Activated CD4-positive, alpha-beta memory T cell treated with anti-CD3 and anti-CD28 coated beads for 36 hours (primary cell): ENCODE measurements around the gene SMAP2. TPM values are rescaled to one million over a fixed set of nuclear protein-coding genes. Genes with fewer than 3 reads are reported as not detected.

ENCODE experiments used
- CTCF ChIA-PET: fragments of 350-600 bp; sonication (Branson Sonifier 250); formaldehyde crosslinking; loops from one replicate; lab custom pipeline; 2021; ENCODE audit warnings: antibody characterized with exemption, inconsistent platforms; lab: Charles Lee
- POLR2A ChIA-PET: fragments of 350-600 bp; sonication (Branson Sonifier 250); formaldehyde crosslinking; loops from one replicate; lab custom pipeline; 2021; ENCODE audit warnings: antibody characterized with exemption; lab: Charles Lee
- DNase-seq: peaks from one replicate; pipeline ENCODE4 v3.0.0-alpha.2; 2020
- H3K27ac Mint-ChIP-seq: one replicate; pipeline ENCODE4 v1.8.0; 2021; ENCODE audit warnings: mixed read lengths
- H3K27me3 Mint-ChIP-seq: one replicate; pipeline ENCODE4 v1.8.0; 2021; ENCODE audit warnings: mixed read lengths
- H3K36me3 Mint-ChIP-seq: one replicate; pipeline ENCODE4 v1.8.0; 2021; ENCODE audit warnings: mixed read lengths
- H3K4me1 Mint-ChIP-seq: one replicate; pipeline ENCODE4 v1.8.0; 2021; ENCODE audit warnings: low read depth, mixed read lengths
- H3K4me3 Mint-ChIP-seq: one replicate; pipeline ENCODE4 v1.8.0; 2021; ENCODE audit warnings: mild to moderate bottlenecking, mixed read lengths
- H3K9me3 Mint-ChIP-seq: one replicate; pipeline ENCODE4 v1.8.0; 2021; ENCODE audit warnings: mixed read lengths
- intact Hi-C: fragments of 100-400 bp; cut with micrococcal nuclease; formaldehyde crosslinking; loops from one replicate; pipeline ENCODE4 v1.15.1; 2023
- total RNA-seq, 2 experiments: library from RNA; stranded (reverse); gene quantifications; one replicate each; pipeline ENCODE4 v1.2.3, GENCODE V29; 2021

Gene SMAP2
- total RNA-seq, 2 experiments from 2014 or later = 250 to 254 TPM

DNA sequence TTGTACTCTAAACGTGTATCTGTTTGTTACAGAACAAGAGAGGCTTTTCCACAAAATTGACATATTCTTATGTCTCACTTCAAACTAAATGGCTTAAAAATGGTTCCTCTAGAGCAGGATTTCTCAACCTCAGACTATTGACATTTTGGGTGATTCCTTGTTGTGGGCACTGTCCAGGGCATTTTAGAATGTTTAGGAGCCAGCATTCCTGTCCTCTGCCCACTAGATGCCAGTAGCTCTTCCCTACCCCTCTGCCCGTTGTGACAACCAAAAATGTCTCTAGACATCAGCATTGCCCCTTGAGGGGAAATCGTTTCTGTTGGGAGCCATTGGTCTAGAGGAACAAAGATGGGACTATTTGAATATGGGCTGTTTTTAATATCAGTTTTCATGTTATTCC lies 17.3 kb downstream of the SMAP2 start:
- ChIA-PET CTCF (interaction anchor here (1.1 to 5.9 kb wide), 3 partner anchors 9 to 27 kb away, joined by 3 to 32 read pairs (median 3); no protein-coding TSS in a partner anchor), POLR2A (interaction anchor here (0.9 to 12.1 kb wide), 4 partner anchors 8 to 17 kb away, joined by 3 to 160 read pairs (median 70); partner anchors contain the start of gene SMAP2)
- H3K36me3 Mint-ChIP-seq = peaks cover 59% of the 10 kb centered on the region
- H3K27me3 Mint-ChIP-seq = no peaks in the 10 kb centered on the region
- peak overlapping the region; percentile 85 for H3K4me3 Mint-ChIP-seq
- H3K27ac Mint-ChIP-seq = peak overlapping the region; percentile 85
- H3K9me3 Mint-ChIP-seq = no peaks in the 10 kb centered on the region
- intact Hi-C loops = no loop called here
- no peak for DNase-seq
- peaks cover 87% of the 10 kb centered on the region for H3K4me1 Mint-ChIP-seq

DNA sequence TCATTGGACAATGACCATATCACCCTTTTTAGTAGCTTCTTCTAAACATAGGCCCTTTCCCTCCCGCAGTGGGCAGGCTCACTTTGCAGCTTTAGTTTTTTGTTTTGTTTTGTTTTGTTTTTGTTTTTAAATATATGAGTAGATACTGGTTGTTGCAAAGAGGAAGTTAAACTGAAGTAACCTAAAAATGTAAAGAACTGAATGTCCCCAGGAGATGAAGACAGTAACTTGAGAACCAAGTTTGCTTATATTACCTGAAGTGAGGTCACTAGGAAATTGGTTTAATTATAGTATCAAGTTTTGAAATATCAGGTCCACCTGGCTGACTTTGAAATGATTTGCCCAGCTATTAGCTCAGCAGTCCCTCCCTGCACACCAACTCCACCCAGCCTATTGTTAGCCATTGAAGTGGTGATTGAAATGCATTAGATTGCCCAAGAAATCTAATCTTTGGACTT lies 18.2 kb downstream of the SMAP2 start:
- no peak for DNase-seq
- intact Hi-C loops = no loop called here
- Mint-ChIP-seq H3K36me3 (peaks cover 55% of the 10 kb centered on the region), H3K4me3 (peak overlapping the region; percentile 1), H3K27me3 (no peaks in the 10 kb centered on the region), H3K4me1 (peaks cover 90% of the 10 kb centered on the region), H3K9me3 (no peaks in the 10 kb centered on the region), H3K27ac (peak overlapping the region; percentile 85)
- ChIA-PET POLR2A (interaction anchor here (4.0 to 7.6 kb wide), 2 partner anchors 9 to 18 kb away, joined by 36 to 97 read pairs (median 44); partner anchors contain the start of gene SMAP2), CTCF (interaction anchor here (1.1 to 5.9 kb wide), 2 partner anchors 12 to 28 kb away, joined by 3 to 32 read pairs; no protein-coding TSS in a partner anchor)

DNA sequence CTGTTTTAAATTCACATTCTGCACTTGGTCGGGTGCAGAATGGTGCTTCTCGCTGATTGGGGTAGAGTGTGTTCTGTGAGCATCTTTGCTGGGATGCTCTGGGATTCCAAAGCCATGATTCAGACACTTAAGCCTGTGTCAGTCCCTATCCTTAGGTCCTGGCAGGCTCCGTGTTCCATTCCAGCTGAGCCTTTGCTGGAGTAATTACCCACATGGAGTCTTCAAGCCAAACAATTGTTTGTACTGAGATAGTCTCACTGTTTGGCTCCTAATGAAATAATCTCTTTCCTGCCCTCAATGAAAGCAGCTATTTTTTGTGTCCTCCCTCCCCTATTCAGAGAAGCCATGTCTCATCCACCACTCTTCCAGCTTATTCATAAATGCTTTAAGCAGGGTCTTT lies 18.7 kb downstream of the SMAP2 start:
- no peaks in the 10 kb centered on the region for H3K9me3 Mint-ChIP-seq
- no peaks in the 10 kb centered on the region for H3K27me3 Mint-ChIP-seq
- H3K4me3 Mint-ChIP-seq = no peak overlapping the region
- H3K4me1 Mint-ChIP-seq = peaks cover 92% of the 10 kb centered on the region
- intact Hi-C loops = no loop called here
- H3K36me3 Mint-ChIP-seq = peaks cover 57% of the 10 kb centered on the region
- DNase-seq = no peak
- ChIA-PET POLR2A (interaction anchor here (1.2 to 7.6 kb wide), 3 partner anchors 9 to 134 kb away, joined by 3 to 97 read pairs (median 36); partner anchors contain the start of genes SMAP2 and ZMPSTE24), CTCF (interaction anchor here (1.2 to 5.9 kb wide), 2 partner anchors 12 to 18 kb away, joined by 3 to 32 read pairs; no protein-coding TSS in a partner anchor)
- H3K27ac Mint-ChIP-seq = peak overlapping the region; percentile 85

DNA sequence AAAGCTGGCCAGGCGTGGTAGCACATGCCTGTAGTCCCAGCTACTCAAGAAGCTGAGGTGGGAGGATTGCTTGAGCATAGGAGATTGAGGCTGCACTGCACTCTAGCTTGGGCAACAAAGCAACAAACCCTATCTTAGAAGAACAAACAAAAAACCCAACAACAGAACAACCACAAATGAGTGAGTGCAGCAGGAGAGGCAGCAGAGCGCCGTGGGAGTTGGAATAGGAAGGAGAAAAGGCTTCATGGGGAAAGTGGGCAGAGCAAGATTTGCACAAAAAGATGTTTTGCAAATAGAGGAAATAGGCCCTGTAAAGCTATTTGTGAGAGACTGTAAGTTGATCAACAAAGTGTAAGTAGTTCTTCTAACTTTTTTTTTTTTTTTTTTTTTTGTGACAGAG lies 19.6 kb downstream of the SMAP2 start:
- ChIA-PET CTCF (interaction anchor here (0.7 to 5.9 kb wide), 6 partner anchors 10 to 240 kb away, joined by 3 to 32 read pairs (median 3); no protein-coding TSS in a partner anchor), POLR2A (interaction anchor here (0.6 to 7.6 kb wide), 5 partner anchors 10 to 152 kb away, joined by 3 to 97 read pairs (median 3); partner anchors contain the start of genes SMAP2 and ZMPSTE24)
- Mint-ChIP-seq H3K36me3 (peaks cover 61% of the 10 kb centered on the region), H3K4me1 (peaks cover 96% of the 10 kb centered on the region), H3K4me3 (peak overlapping the region; percentile 14), H3K9me3 (no peaks in the 10 kb centered on the region), H3K27me3 (no peaks in the 10 kb centered on the region), H3K27ac (peak overlapping the region; percentile 85)
- DNase-seq = no peak
- intact Hi-C loops = no loop called here

DNA sequence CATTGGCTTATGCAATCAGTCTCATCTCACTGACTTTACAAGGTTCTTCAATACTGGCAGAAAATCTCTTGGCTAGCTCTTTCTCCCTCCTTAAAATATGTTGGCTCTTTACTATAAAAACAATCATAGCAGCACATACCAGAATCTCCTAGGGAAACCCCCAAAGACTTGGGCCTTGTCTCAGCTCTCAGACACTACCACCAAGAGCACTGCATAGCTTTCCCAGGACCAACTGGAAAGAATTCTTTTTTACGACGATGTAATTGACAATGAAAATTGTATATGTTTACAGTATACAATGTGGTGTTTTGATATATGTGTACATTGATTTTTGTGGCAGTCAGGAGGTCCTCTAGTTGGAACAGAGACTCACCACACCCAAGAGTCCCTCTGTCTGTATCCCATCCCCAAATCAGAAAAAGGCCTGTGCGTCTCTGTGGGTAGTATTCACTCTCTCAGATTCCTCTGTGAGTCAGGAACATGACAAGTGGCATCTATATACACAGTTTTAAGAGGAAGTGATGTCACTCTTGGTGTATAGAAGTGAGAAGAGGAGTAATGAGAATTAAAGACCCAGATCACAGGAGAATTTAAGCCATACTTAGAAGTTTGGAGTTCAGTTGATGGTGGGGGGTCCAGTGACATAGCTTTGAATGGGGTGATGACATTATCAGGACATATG lies 21.1 kb downstream of the SMAP2 start:
- Mint-ChIP-seq H3K27ac (peak overlapping the region; percentile 85), H3K4me3 (peak overlapping the region; percentile 42), H3K36me3 (peaks cover 54% of the 10 kb centered on the region), H3K4me1 (peaks cover 91% of the 10 kb centered on the region), H3K27me3 (no peaks in the 10 kb centered on the region), H3K9me3 (no peaks in the 10 kb centered on the region)
- CTCF ChIA-PET = interaction anchor here (0.6 to 5.9 kb wide), 6 partner anchors 9 to 242 kb away, joined by 3 to 32 read pairs (median 3); partner anchors contain the start of gene SMAP2
- POLR2A ChIA-PET = interaction anchor here (4.8 to 7.6 kb wide), 2 partner anchors 12 to 21 kb away, joined by 36 to 97 read pairs; partner anchors contain the start of gene SMAP2
- peak; percentile 64 for DNase-seq
- intact Hi-C loops = loop anchor here (1.0 to 2.0 kb wide), 2 partner anchors 9 to 14 kb away; no protein-coding TSS in a partner anchor

DNA sequence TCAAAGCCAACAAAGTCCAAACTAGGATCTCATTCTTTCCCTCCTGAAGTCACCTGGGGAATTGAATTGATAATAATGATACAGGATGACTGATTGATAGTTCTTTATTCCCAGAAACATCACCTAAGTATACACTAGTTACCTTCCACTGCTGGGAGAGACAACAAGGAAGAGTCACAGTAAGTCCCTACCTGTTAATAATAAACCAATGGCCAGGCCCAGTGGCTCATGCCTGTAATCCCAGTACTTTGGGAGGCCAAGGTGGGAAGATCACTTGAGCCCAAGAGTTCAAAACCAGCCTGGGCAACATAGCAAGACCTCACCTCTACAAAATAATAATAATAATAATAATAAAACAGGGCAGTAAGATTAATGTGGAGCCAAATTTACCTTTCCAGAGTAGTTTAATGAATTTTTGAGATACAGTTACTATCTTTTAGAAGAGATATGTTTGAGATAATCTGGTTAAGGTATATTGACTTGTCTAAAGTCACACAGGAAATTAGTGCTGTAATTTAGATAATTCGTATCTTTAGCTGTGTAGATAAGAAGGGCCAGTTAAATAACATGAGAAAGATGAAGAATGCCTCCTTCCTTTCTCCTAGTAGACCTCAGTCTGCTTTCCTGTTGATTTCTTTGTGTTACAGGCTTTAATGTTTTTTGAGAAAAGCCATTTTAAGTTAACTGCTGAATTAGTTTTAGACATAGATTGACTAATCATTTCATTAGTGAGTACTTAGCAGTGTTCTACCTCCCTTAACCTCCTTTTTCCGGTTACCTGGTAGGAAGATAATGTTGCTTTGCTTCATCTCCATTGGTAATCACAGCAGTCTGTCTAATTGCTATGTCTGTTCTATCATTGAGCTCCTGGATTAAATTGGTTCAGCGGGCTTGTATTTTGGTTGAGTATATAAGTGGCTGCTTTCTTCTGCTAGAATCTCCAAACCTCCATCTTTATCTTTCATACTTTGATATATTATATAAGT lies 22.0 kb downstream of the SMAP2 start:
- Mint-ChIP-seq H3K9me3 (no peaks in the 10 kb centered on the region), H3K27me3 (no peaks in the 10 kb centered on the region), H3K4me1 (peaks cover 91% of the 10 kb centered on the region), H3K36me3 (peaks cover 49% of the 10 kb centered on the region), H3K27ac (peak overlapping the region; percentile 85), H3K4me3 (peak overlapping the region; percentile 52)
- ChIA-PET POLR2A (interaction anchor here (4.8 to 7.6 kb wide), 2 partner anchors 12 to 22 kb away, joined by 36 to 97 read pairs; partner anchors contain the start of gene SMAP2), CTCF (interaction anchor here (1.1 to 1.3 kb wide), 2 partner anchors 10 to 14 kb away, joined by 5 to 6 read pairs; no protein-coding TSS in a partner anchor)
- no peak for DNase-seq
- intact Hi-C loops = loop anchor here (2.0 kb wide), 1 partner anchor 15 kb away; no protein-coding TSS in a partner anchor

DNA sequence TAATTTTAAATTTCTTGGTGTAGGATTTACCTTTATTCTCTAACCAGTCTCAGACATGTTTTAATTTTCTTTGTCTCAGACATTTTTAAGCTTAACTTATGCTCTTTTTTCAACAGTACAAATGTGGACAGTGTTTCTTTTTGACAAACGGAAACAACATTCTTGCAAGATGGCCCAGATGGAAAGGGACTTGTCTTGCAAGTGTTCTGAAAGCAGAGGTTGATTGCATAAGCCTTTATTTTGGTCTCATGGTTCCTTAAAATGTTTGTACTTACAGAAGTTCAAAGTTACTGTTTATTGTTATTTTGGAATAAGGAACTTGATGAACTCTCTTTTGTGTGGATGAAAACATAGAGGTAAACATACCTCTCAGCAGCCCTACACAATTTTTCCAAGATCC lies 22.9 kb downstream of the SMAP2 start:
- Mint-ChIP-seq H3K36me3 (peaks cover 47% of the 10 kb centered on the region), H3K9me3 (no peaks in the 10 kb centered on the region), H3K27ac (peak overlapping the region; percentile 85), H3K27me3 (no peaks in the 10 kb centered on the region), H3K4me1 (peaks cover 91% of the 10 kb centered on the region), H3K4me3 (peak overlapping the region; percentile 37)
- intact Hi-C loops = no loop called here
- CTCF ChIA-PET = interaction anchor here (1.1 kb wide), 1 partner anchor 15 kb away, joined by 5 read pairs; no protein-coding TSS in a partner anchor
- POLR2A ChIA-PET = interaction anchor here (4.8 to 7.6 kb wide), 2 partner anchors 13 to 23 kb away, joined by 36 to 97 read pairs; partner anchors contain the start of gene SMAP2
- no peak for DNase-seq

DNA sequence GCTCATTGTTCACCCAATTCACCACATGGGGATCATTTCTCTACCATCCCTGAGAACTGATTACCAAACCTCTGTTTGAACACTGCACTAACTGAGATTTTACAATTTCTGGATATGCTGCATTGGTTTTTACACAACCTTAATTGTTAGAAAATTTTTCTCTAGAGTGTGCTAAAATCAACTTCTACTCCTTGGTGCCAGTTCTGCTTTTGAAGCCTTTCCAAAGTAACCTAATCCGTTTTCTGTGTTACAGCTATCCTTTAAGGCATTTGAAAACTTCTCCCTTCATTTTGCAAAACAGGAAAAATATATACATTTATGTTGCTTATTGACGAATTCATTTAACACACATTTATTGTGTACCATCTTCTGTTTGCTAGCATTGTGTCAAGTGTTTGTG lies 23.7 kb downstream of the SMAP2 start:
- Mint-ChIP-seq H3K27ac (peak overlapping the region; percentile 85), H3K27me3 (no peaks in the 10 kb centered on the region), H3K9me3 (no peaks in the 10 kb centered on the region), H3K4me3 (peak overlapping the region; percentile 50), H3K4me1 (peaks cover 91% of the 10 kb centered on the region), H3K36me3 (peaks cover 50% of the 10 kb centered on the region)
- DNase-seq = no peak
- CTCF ChIA-PET = interaction anchor here (0.8 to 3.6 kb wide), 4 partner anchors 8 to 254 kb away, joined by 3 to 22 read pairs (median 3); no protein-coding TSS in a partner anchor
- POLR2A ChIA-PET = interaction anchor here (1.8 to 8.5 kb wide), 2 partner anchors 12 to 24 kb away, joined by 5 to 160 read pairs; partner anchors contain the start of gene SMAP2
- intact Hi-C loops = no loop called here

DNA sequence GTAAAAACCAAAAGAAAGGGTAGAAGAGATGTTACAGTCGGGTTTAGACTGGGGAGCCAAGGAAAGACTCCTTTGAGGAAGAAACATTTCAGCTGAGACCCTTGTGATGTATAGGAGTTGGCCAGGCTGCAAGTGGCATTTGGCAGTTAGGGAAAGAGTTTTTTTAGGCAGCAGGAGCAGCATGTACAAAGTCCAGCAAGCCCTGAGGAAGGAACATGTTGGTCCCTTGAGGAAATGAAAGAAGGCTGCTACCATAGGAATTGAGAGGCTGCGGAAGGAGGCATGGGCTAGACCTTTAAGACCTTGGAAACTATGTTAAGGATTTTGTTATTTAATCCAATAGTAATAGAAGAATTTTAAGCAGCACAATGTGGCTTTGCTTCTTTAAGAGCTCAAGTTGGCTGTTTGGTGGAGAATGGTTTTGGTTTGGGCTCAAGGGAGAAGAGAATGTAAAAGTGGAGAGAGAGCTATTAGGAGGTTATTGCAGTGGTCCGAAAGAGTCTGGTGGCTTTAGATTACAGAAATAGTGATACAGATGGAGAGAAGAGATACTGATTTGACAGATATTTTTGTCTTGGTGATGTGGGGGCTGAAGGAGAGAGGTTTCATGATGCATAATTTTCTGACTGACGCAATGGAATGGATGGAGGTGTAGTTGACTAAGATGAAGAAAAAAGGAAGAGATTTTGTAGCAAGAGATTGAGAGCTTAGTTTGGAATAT lies 26.6 kb downstream of the SMAP2 start:
- peaks cover 93% of the 10 kb centered on the region for H3K4me1 Mint-ChIP-seq
- POLR2A ChIA-PET = interaction anchor here (0.6 to 8.5 kb wide), 10 partner anchors 15 to 292 kb away, joined by 3 to 160 read pairs (median 4); partner anchors contain the start of genes SMAP2 and ZFP69B
- CTCF ChIA-PET = interaction anchor here (0.6 to 9.9 kb wide), 14 partner anchors 10 to 256 kb away, joined by 3 to 188 read pairs (median 4); partner anchors contain the start of genes SMAP2 and ZFP69B
- no peak for DNase-seq
- peak overlapping the region; percentile 88 for H3K27ac Mint-ChIP-seq
- peak overlapping the region; percentile 38 for H3K4me3 Mint-ChIP-seq
- intact Hi-C loops = loop anchor here (1.0 to 5.0 kb wide), 3 partner anchors 15 to 358 kb away; partner anchors contain the start of genes CAP1 and ZMPSTE24
- peaks cover 48% of the 10 kb centered on the region for H3K36me3 Mint-ChIP-seq
- H3K27me3 Mint-ChIP-seq = no peaks in the 10 kb centered on the region
- no peaks in the 10 kb centered on the region for H3K9me3 Mint-ChIP-seq
